Liver (tissue), 9 donors: ENCODE measurements around the gene ILKAP. TPM values are rescaled to one million over a fixed set of nuclear protein-coding genes. Genes with fewer than 3 reads are reported as not detected.

Experiments
- DNase-seq: peaks from one replicate; pipeline ENCODE4 v3.0.0-alpha.2; 2017; ENCODE audit warnings: low spot score
- H3K27ac ChIP-seq, 2 donors: one replicate each; pipeline ENCODE4 v1.7.0; 2013; ENCODE audit warnings: inconsistent platforms in 2 of 2, low read length in 2 of 2, control low read depth in 1 of 2, low read depth in 1 of 2, mild to moderate bottlenecking in 1 of 2
- H3K27me3 ChIP-seq, 4 donors: one replicate each; pipeline versions ENCODE4 v1.6.1 to v1.7.0; 2013; ENCODE audit warnings: low read length in 3 of 4, inconsistent platforms in 1 of 4, mild to moderate bottlenecking in 1 of 4, moderate library complexity in 1 of 4; ENCODE audit not compliant: control insufficient read depth in 4 of 4, insufficient read depth in 4 of 4
- H3K36me3 ChIP-seq, 4 donors: one replicate each; pipeline versions ENCODE4 v1.6.1 to v1.7.0; 2013; ENCODE audit warnings: low read length in 3 of 4, mild to moderate bottlenecking in 3 of 4, low read depth in 1 of 4, moderate library complexity in 1 of 4; ENCODE audit not compliant: control insufficient read depth in 4 of 4, insufficient read depth in 3 of 4
- H3K4me1 ChIP-seq, 4 donors: one replicate each; pipeline versions ENCODE4 v1.6.1 to v1.7.0; 2013; ENCODE audit warnings: low read length in 3 of 4, mild to moderate bottlenecking in 3 of 4, moderate library complexity in 1 of 4; ENCODE audit not compliant: control insufficient read depth in 4 of 4, insufficient read depth in 4 of 4
- H3K4me3 ChIP-seq, 3 donors: one replicate each; pipeline versions ENCODE4 v1.6.1 to v1.7.0; 2013; ENCODE audit warnings: low read length in 3 of 3, control low read depth in 1 of 3, low read depth in 1 of 3, mild to moderate bottlenecking in 1 of 3
- H3K9ac ChIP-seq, 2 donors: one replicate each; pipeline ENCODE4 v1.7.0; 2013; ENCODE audit warnings: low read length in 2 of 2, mild to moderate bottlenecking in 2 of 2, moderate library complexity in 2 of 2, control low read depth in 1 of 2, low read depth in 1 of 2
- H3K9me3 ChIP-seq, 4 donors: one replicate each; pipeline versions ENCODE4 v1.6.1 to v1.7.0; 2013; ENCODE audit warnings: low read length in 3 of 4; ENCODE audit not compliant: control insufficient read depth in 4 of 4
- ATF3 ChIP-seq: IDR thresholded peaks from 2 replicates; pipeline ENCODE4 v1.6.1; 2016; ENCODE audit warnings: antibody characterized with exemption
- CTCF ChIP-seq: fragments of 150-350 bp; IDR thresholded peaks from 2 replicates; pipeline ENCODE4 v1.5.1; 2017; ENCODE audit warnings: improper control_type of control experiment, low read depth, low read length; ENCODE audit not compliant: missing input control
- EGR1 ChIP-seq, 2 donors: IDR thresholded peaks; 2 replicates each; pipeline ENCODE4 v1.6.1; 2016 to 2018; ENCODE audit warnings: antibody characterized with exemption in 2 of 2, low read depth in 2 of 2
- FOXA2 ChIP-seq: IDR thresholded peaks from 2 replicates; pipeline ENCODE4 v1.6.1; 2016; ENCODE audit warnings: antibody characterized with exemption
- HNF4A ChIP-seq, 2 donors: conservative IDR thresholded peaks; 2 replicates each; pipeline ENCODE4 v1.6.1; 2016; ENCODE audit warnings: antibody characterized with exemption in 2 of 2, mild to moderate bottlenecking in 2 of 2
- HNF4G ChIP-seq: IDR thresholded peaks from 2 replicates; pipeline ENCODE4 v1.6.1; 2016; ENCODE audit warnings: antibody characterized with exemption
- JUND ChIP-seq, 2 donors: IDR thresholded peaks; 2 replicates each; pipeline ENCODE4 v1.6.1; 2016; ENCODE audit warnings: antibody characterized with exemption in 2 of 2
- MAX ChIP-seq: IDR thresholded peaks from 2 replicates; pipeline ENCODE4 v1.6.1; 2016; ENCODE audit warnings: antibody characterized with exemption
- NR2F2 ChIP-seq: IDR thresholded peaks from 2 replicates; pipeline ENCODE4 v1.6.1; 2016; ENCODE audit warnings: antibody characterized with exemption
- RAD21 ChIP-seq, 2 donors: IDR thresholded peaks; 2 replicates each; pipeline ENCODE4 v1.6.1; 2016; ENCODE audit warnings: antibody characterized with exemption in 2 of 2, mild to moderate bottlenecking in 2 of 2
- REST ChIP-seq: IDR thresholded peaks from 2 replicates; pipeline ENCODE4 v1.6.1; 2016; ENCODE audit warnings: antibody characterized with exemption, mild to moderate bottlenecking
- RXRA ChIP-seq, 2 donors: IDR thresholded peaks; 2 replicates each; pipeline ENCODE4 v1.6.1; 2017 to 2018; ENCODE audit warnings: antibody characterized with exemption in 2 of 2, mild to moderate bottlenecking in 1 of 2
- SP1 ChIP-seq: IDR thresholded peaks from 2 replicates; pipeline ENCODE4 v1.6.1; 2018; ENCODE audit warnings: antibody characterized with exemption, mild to moderate bottlenecking
- TAF1 ChIP-seq: conservative IDR thresholded peaks from 2 replicates; pipeline ENCODE4 v1.6.1; 2016; ENCODE audit warnings: antibody characterized with exemption, mild to moderate bottlenecking
- YY1 ChIP-seq: IDR thresholded peaks from 2 replicates; pipeline ENCODE4 v1.6.1; 2016; ENCODE audit warnings: antibody characterized with exemption, mild to moderate bottlenecking
- ZBTB33 ChIP-seq: IDR thresholded peaks from 2 replicates; pipeline ENCODE4 v1.6.1; 2016; ENCODE audit warnings: antibody characterized with exemption
- WGBS: extraction: QIAGEN DNeasy Blood & Tissue Kit; methylation state at CpG from one replicate; pipeline ENCODE4 v1.1.7; 2013; 5-methylcytosine and 5-hydroxymethylcytosine counted together
- polyA plus RNA-seq, 2 donors: library from polyadenylated mRNA; stranded (reverse) in 1 of 2; unstranded in 1 of 2; fragments of 200-250 nt in 1 of 2; fragments of >200 nt in 1 of 2; fragmentation: Nextera tagmentation in 1 of 2; extraction: Ambion mirVana in 1 of 2; gene quantifications; one replicate each; pipeline versions ENCODE4 v1.2.1 to v1.2.3, GENCODE V29; 2013 to 2015
- total RNA-seq, 2 donors: library from RNA; depleted of rRNA; stranded (reverse); fragments of >200 nt; gene quantifications; one replicate each; pipeline ENCODE4 v1.2.3, GENCODE V29; 2014
- donor health status: healthy.
- donor health status: healthy.
- donor health status: healthy.
- donor health status: healthy.
- donor health status: healthy.

Gene ILKAP
- total and polyA plus RNA-seq, 4 donors, result 15.0 to 21.1 (median 20.0) TPM

GRCh38 chr2:238125127-238125885, 78.2 kb downstream of the ILKAP start:
- H3K4me1 ChIP-seq, result no peaks in the 10 kb centered on the region
- no peak for DNase-seq
- WGBS, result 95% methylated on average over 20 of the region's 20 CpGs
- no peaks in the 10 kb centered on the region for H3K27me3 ChIP-seq
- H3K9ac ChIP-seq, result no peak overlapping the region
- no peaks in the 10 kb centered on the region for H3K9me3 ChIP-seq
- no peak overlapping the region for H3K4me3 ChIP-seq
- no peak overlapping the region for H3K27ac ChIP-seq
- no peaks in the 10 kb centered on the region for H3K36me3 ChIP-seq
- TF ChIP-seq RAD21 (IDR thresholded peaks at IDR 0.05) (no peak), YY1 (no peak), CTCF (no peak), EGR1 (IDR thresholded peaks at IDR 0.05; ENCODE audit: low read depth in 2 of 2) (no peak), ZBTB33 (no peak), NR2F2 (no peak), FOXA2 (no peak), JUND (IDR thresholded peaks at IDR 0.05) (no peak), RXRA (IDR thresholded peaks at IDR 0.05) (no peak), TAF1 (no peak), HNF4A (conservative IDR thresholded peaks at IDR 0.05) (no peak), MAX (no peak), HNF4G (no peak), ATF3 (no peak), SP1 (no peak), REST (no peak)
